RWPE1 (cell line): ENCODE measurements around the gene NPEPL1.

Experiments used
- CTCF ChIA-PET: fragments of 350-600 bp; sonication (Branson Sonifier 250); formaldehyde crosslinking; extraction: SDS; loops from one replicate; lab custom pipeline; 2021; lab: Yijun Ruan, JAX
- POLR2A ChIA-PET: fragments of 400-600 bp; formaldehyde crosslinking; extraction: SDS; loops from one replicate; lab custom pipeline; 2020; ENCODE audit warnings: antibody characterized with exemption; ENCODE audit not compliant: low non-redundant PET; lab: Yijun Ruan, JAX
- DNase-seq: peaks from one replicate; pipeline ENCODE4 v3.0.0; 2012; ENCODE audit warnings: low spot score
- H3K27ac ChIP-seq: fragments of 450-650 bp; 2 replicates; pipeline ENCODE4 v1.5.1; 2017
- CTCF ChIP-seq: fragments of 450-650 bp; conservative IDR thresholded peaks from 2 replicates; pipeline ENCODE4 v1.5.1; 2017; ENCODE audit warnings: low read depth, mild to moderate bottlenecking

Gene NPEPL1

GRCh38 chr20:58651559-58651945 is 41.0 kb upstream of the NPEPL1 start:
- POLR2A ChIA-PET, result interaction anchor here (0.6 to 1.4 kb wide), 7 partner anchors 8 to 422 kb away, joined by 3 to 7 read pairs (median 3); no protein-coding TSS in a partner anchor
- no peak for TF ChIP-seq CTCF
- peak overlapping the region; percentile 87 for H3K27ac ChIP-seq
- DNase-seq, result no peak
- CTCF ChIA-PET, result interaction anchor here (0.5 to 2.2 kb wide), 21 partner anchors 7 to 1370 kb away, joined by 3 to 14 read pairs (median 3); partner anchors contain the start of gene GNAS

- no peak for TF ChIP-seq CTCF
- DNase-seq, result peak; percentile 97
- ChIA-PET POLR2A (interaction anchor here (0.6 to 1.4 kb wide), 8 partner anchors 8 to 422 kb away, joined by 3 to 7 read pairs (median 3); no protein-coding TSS in a partner anchor), CTCF (interaction anchor here (0.6 to 2.2 kb wide), 13 partner anchors 12 to 1071 kb away, joined by 3 to 14 read pairs (median 4); partner anchors contain the start of gene GNAS)
- H3K27ac ChIP-seq, result peak overlapping the region; percentile 87
Measured at GRCh38 chr20:58651946-58652605, 40.5 kb upstream of the NPEPL1 start.

GRCh38 chr20:58652606-58653294 is 39.9 kb upstream of the NPEPL1 start:
- CTCF ChIA-PET, result interaction anchor here (0.6 to 2.1 kb wide), 8 partner anchors 13 to 1072 kb away, joined by 3 to 7 read pairs (median 4); no protein-coding TSS in a partner anchor
- TF ChIP-seq CTCF, result no peak
- POLR2A ChIA-PET, result interaction anchor here (0.6 to 1.4 kb wide), 2 partner anchors 35 to 41 kb away, joined by 4 read pairs; no protein-coding TSS in a partner anchor
- H3K27ac ChIP-seq, result peak overlapping the region; percentile 87
- DNase-seq, result peak; percentile 52

GRCh38 chr20:58654337-58654736 is 38.3 kb upstream of the NPEPL1 start:
- no peak overlapping the region for H3K27ac ChIP-seq
- no peak for DNase-seq
- CTCF ChIA-PET, result no interaction called here
- POLR2A ChIA-PET, result no interaction called here
- no peak for TF ChIP-seq CTCF

GRCh38 chr20:58655328-58656107 is 37.1 kb upstream of the NPEPL1 start:
- TF ChIP-seq CTCF, result no peak
- ChIA-PET CTCF (interaction anchor here (1.0 kb wide), 1 partner anchor 388 kb away, joined by 3 read pairs; no protein-coding TSS in a partner anchor), POLR2A (no interaction called here)
- no peak for DNase-seq
- no peak overlapping the region for H3K27ac ChIP-seq
